ENCODE data around the gene SLC1A5.
"Not testable (repeated sequence)": the region's sequence is repeated elsewhere in the genome, so short reads cannot be mapped to it uniquely, and the experiment has no call there.

SLC1A5 gene

DNA sequence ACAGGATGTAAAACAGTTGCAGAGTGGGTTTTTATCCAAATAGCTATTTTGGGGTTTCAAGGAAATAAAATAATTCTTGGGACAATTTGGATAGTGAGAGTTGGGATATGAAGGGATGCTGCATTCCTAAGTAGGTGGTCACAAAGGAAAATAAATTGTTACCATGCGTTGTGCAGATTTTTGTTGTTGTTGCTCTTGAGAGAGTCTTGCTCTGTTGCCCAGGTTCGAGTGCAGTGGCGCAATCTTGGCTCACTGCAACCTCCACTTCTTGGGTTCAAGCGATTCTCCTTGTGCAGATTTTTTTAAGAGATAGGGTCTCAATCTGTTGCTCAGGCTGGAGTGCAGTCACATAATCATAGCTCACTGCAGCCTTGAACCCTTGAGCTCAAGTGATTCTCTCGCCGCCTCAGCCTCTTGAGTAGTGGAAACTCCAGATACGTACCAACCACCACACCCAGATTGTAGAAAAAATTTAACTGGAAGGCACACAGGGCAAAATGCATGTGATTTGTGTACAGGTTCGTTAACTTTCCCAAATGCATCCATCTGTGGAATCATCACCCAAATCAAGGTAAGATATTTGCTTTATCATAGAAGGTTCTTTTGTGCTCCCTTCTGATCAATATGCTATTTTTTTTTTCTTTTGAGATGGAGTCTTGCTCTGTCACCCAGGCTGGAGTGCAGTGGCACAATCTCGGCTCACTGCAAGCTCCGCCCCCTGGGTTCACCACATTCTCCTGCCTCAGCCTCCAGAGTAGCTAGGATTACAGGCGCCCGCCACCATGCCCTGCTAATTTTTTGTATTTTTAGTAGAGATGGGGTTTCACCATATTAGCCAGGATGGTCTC, 16.0 kb downstream of the SLC1A5 start:
- in situ Hi-C loops (cut with MboI; ENCODE audit: low sequenced_read_pairs), result no loop called here

DNA sequence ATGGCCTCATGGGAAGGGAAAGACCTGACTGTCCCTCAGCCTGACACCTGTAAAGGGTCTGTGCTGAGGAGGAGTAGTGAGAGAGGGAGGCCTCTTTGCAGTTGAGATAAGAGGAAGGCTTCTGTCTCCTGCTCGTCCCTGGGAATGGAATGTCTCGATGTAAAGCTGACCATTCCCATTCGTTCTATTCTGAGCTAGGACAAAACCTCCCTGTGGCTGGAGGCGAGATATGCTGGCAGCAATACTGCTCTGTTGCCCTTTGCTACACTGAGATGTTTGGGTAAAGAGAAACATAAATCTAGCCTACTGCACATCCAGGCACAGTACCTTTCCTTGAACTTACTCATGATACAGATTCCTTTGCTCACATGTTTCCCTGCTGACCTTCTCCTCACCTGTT, 19.6 kb downstream of the SLC1A5 start:
- in situ Hi-C loops (cut with MboI; ENCODE audit: low sequenced_read_pairs), result not testable (repeated sequence)

DNA sequence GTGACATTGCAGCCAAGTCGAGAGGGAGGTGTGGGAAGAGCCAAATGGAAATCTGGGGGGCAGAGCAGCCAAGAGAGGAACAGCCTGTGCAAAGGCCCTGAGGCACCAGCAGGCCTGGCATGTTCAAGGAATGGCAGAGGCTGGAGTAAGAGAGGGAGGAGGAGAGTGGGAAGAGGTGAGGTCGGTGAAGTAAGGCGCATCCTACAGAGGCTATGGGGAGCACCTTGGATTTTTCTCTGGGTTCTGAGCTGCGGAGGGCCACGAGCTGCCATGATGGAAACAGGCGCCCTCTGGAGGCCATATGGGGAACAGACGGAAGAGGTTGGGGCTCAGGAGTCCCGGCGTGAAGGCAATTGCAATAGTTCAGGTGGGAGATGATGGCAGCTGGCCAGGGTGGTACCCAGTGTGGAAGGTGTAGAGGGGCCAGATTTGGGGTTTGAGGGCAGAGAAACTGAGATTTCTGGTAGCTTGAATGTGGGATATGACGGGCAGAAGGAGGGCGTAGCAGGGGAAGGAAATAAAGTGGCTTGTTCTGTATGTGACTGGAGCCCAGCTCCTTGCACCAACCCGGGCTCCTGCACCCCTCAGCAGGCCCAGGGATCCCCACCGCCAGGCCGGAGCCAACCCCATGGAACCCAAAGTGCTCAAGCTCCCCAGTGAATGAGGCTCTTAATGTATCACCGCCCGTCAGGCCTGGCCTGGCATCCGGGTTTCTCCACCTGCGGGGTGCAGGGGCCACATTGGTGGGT, 21.7 kb downstream of the SLC1A5 start:
- in situ Hi-C loops (cut with MboI; ENCODE audit: low sequenced_read_pairs), result no loop called here

DNA sequence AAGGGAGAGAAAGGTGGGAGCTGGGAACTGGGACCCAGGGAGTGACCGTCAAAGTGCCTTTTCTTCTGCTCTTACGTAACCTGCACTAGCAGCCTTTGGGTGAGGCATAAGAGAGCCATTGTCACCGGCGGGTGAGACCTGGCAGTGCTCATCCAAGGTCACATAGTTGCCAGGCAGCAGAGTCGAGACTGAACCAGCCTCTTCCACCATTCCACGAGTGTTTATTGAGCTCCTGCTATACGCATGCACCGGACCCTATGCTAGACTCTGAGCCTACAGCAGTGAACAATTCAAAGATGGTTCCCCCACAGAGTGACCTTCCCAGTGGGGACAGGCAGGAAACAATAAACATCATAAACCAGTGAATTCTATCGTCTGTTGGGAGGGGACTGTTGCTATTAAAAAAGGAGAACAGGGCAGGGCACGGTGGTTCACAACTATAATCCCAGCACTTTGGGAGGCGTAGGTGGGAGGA, 23.5 kb downstream of the SLC1A5 start:
- in situ Hi-C loops (cut with MboI; ENCODE audit: low sequenced_read_pairs), result no loop called here

DNA sequence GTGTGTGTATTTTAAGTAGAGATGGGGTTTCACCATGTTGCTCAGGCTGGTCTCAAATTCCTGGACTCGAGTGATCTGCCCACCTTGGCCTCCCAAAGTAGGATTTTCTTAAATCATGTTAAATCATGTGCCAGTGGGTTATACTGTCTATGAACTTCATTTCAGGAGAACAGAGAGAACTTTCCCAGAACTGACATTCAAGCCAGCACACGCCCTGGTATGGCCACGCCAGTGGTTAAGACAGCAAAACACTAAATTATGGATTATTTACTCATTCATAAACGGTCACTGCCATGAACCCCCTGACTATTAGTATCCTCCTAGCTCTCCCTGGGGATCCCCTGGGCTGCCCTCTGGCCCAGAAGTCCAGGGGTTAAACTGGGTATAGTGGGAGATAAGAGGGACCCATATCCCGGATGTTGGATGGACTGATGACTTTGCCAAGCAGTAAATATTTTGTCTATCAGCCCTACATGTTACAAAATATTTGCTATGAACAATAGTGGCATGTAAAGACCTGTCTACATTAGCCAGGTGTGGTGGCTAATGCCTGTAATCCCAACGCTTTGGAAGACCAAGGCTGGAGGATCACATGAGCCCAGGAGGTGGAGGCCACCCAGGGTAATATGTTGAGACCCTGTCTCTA, 26.0 kb downstream of the SLC1A5 start:
- in situ Hi-C loops (cut with MboI; ENCODE audit: low sequenced_read_pairs), result no loop called here

DNA sequence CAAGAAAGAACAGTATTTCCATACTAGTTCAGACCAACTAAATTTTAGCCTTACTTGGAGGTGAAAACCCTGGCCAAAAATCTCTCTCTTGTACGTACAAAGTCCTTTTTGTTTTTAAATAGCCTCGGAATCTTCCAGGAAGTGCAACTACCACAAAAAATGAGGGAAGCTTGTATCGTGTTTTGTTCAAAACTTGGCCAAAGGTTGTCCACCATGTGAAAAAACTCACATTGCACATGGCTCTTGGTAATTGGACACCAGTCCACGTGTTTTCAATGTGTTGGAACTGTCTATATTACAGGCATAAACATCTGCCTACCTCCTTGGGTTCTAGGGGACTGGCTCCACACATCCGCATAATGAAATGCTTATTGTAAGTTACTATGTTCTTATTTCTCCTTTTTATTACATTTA, 27.0 kb downstream of the SLC1A5 start:
- in situ Hi-C loops (cut with MboI; ENCODE audit: low sequenced_read_pairs), result no loop called here

DNA sequence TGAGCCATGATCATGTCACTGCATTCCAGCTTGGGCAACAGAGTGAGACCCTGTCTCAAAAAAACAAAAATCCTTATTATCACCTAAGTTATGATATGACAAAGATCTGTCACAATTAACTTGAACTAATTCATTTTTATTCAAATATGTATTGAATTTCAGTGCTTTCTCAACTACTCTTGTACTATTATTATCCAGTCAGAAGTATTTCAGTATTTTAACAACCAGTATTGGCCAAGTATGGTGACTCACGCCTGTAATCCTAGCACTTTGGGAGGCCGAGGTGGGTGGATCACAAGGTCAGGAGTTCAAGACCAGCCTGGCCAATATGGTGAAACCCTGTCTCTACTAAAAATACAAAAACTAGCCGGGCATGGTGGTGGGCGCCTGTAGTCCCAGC, 27.5 kb downstream of the SLC1A5 start:
- in situ Hi-C loops (cut with MboI; ENCODE audit: low sequenced_read_pairs), result not testable (repeated sequence)

DNA sequence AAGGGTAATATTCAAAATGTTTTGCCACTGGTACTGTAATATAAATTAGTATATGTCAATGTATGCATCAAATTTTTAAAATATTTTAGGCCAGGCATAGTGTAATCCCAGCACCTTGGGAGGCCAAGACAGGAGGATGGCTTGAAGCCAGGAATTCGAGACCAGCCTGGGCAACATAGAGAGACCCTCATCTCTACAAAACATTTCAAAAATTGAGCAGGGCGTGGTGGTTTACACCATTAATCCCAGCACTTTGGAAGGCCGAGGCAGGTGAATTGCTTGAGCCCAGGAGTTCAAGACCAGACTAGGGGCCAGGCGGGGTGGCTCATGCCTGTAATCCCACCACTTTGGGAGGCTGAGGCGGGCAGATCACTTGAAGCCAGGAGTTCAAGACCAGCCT, 28.0 kb downstream of the SLC1A5 start:
- in situ Hi-C loops (cut with MboI; ENCODE audit: low sequenced_read_pairs), result no loop called here

DNA sequence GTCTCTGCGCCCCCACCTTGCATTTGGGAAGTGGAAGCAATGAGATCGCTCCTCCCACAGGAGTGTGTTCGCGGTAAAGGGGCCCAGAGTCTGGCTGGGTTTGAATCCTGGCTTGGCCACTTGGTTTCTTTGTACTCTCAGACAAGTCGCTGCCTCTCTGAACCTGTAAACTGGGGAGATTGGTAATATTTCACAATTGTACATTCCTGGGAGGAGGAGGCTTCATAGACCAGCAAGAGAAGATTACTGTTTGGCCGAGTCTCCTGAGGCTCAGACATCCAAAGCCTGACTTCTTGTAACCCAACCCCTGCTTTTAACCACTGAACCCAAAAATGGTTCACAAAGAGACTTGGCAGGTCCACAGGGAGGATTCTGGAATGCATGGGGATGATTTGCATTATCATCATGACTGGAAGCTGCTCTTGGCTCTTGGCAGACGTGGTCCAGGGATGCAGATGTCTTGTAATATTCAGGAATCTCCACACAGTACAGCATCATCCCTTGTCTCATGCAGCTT, 28.5 kb downstream of the SLC1A5 start:
- in situ Hi-C loops (cut with MboI; ENCODE audit: low sequenced_read_pairs), result no loop called here

DNA sequence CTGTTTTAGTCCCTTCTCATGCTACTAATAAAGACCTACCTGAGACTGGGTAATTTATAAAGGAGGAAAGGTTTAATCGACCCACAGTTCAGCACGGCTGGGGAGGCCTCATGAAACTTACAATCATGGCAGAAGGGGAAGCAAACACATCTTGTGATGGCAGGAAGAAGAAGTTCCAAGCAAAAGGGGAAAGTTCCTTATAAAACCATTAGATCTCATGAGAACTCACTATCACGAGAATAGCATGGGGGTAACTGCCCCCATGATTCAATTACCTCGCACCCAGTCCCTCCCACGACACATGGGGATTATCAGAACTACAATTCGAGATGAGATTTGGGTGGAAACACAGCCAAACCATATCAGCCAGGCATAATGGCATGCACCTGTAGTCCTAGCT, 29.2 kb downstream of the SLC1A5 start:
- in situ Hi-C loops (cut with MboI; ENCODE audit: low sequenced_read_pairs), result no loop called here

DNA sequence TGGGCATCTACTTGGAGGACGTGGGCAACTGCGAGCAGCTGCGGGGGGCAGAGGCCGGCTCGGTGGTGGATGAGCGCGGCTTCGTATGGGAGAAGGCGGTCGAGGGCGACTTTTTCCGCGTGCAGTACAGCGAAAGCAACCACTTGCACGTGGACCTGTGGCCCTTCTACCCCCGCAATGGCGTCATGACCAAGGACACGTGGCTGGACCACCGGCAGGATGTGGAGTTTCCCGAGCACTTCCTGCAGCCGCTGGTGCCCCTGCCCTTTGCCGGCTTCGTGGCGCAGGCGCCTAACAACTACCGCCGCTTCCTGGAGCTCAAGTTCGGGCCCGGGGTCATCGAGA, 31.9 kb downstream of the SLC1A5 start:
- in situ Hi-C loops (cut with MboI; ENCODE audit: low sequenced_read_pairs), result no loop called here

DNA sequence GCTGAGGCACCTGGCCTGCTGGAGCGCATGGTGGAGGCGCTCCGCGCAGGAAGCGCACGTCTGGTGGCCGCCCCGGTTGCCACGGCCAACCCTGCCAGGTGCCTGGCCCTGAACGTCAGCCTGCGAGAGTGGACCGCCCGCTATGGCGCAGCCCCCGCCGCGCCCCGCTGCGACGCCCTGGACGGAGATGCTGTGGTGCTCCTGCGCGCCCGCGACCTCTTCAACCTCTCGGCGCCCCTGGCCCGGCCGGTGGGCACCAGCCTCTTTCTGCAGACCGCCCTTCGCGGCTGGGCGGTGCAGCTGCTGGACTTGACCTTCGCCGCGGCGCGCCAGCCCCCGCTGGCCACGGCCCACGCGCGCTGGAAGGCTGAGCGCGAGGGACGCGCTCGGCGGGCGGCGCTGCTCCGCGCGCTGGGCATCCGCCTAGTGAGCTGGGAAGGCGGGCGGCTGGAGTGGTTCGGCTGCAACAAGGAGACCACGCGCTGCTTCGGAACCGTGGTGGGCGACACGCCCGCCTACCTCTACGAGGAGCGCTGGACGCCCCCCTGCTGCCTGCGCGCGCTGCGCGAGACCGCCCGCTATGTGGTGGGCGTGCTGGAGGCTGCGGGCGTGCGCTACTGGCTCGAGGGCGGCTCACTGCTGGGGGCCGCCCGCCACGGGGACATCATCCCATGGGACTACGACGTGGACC, 32.4 kb downstream of the SLC1A5 start:
- in situ Hi-C loops (cut with MboI; ENCODE audit: low sequenced_read_pairs), result no loop called here

DNA sequence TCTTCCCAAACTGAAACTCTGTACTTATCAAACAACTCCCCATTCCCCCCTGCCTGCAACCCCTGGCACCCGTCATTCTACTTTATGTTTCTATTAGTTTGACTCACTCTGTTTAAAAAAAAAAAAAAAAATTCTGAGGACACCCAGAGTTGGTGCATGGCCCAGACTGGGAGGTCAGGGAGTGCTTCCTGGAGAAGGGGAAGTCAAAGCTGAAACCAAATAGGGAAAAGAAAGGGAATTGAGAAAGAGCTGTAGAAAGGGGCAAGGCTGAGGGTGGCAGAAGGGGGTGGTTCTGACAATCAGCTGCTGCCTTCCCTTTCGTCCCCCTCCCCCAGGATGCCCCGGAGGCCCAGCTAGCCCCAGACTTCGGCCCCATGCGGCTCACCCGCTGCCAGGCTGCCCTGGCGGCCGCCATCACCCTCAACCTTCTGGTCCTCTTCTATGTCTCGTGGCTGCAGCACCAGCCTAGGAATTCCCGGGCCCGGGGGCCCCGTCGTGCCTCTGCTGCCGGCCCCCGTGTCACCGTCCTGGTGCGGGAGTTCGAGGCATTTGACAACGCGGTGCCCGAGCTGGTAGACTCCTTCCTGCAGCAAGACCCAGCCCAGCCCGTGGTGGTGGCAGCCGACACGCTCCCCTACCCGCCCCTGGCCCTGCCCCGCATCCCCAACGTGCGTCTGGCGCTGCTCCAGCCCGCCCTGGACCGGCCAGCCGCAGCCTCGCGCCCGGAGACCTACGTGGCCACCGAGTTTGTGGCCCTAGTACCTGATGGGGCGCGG, 33.1 kb downstream of the SLC1A5 start:
- in situ Hi-C loops (cut with MboI; ENCODE audit: low sequenced_read_pairs), result no loop called here

DNA sequence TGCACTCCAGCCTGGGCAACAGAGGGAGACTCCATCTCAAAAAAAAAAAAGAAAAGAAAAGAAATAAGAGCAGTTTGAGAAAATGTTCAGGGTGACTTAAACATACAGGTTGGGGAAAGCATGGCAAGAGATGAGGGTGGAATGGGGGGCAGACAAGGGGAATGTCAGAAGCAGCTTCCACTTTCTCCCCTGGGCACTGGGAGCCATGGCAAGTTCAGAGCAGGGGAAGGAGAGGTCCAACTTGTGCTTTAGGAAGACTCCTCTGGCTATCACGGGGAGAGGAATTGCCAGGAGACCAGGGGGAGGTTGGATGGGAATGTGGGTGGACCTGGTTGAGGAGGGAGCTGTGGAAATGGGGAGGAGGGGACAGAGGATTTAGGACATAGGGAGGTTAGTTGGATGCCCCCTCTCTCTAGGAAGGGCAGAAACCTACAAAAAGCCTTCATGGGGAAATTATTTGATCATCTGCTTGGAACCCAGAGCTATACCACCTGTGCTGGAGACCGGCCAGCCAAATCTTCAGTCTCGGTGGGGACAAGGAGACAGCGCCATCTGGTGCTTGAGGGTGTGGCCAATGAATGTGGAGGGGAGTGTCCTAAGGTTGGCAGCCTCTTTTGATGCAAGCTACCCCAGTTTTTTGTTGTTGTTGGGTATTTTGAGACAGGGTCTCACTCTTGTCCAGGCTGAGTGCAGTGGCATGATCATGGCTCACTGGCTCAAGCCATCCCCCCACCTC, 34.8 kb downstream of the SLC1A5 start:
- in situ Hi-C loops (cut with MboI; ENCODE audit: low sequenced_read_pairs), result no loop called here

DNA sequence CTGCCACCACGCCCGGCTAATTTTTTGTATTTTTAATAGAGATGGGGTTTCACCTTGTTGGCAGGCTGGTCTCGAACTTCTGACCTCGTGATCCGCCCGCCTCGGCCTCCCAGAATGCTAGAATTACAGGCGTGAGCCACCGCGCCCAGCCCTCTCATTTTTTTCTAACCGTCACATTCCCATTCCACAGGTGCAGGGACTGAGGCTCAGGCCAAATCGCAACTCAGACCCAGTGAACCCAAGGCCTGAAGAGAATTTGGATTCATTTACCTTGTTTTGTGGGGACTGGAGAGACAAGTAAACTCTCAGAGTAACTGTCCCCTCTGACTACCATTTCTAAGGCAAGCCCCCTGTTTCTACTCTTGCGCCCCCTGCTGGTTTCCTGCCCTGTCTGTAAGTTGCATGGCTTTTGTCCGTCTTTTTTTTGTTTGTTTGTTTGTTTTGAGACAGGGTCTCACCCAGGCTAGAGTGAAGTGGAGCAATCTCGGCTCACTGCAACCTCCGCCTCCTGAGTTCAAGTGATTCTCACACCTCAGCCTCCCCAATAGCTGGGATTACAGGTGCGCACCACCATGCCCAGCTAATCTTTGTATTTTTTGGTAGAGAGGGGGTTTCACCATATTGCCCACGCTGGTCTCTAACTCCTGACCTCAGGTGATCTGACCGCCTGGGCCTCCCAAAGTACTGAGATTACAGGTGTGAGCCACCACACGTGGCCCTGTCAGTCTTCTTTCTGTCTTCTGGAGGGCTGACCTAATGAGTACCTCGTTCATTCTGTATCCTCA, 39.9 kb downstream of the SLC1A5 start:
- in situ Hi-C loops (cut with MboI; ENCODE audit: low sequenced_read_pairs), result no loop called here

DNA sequence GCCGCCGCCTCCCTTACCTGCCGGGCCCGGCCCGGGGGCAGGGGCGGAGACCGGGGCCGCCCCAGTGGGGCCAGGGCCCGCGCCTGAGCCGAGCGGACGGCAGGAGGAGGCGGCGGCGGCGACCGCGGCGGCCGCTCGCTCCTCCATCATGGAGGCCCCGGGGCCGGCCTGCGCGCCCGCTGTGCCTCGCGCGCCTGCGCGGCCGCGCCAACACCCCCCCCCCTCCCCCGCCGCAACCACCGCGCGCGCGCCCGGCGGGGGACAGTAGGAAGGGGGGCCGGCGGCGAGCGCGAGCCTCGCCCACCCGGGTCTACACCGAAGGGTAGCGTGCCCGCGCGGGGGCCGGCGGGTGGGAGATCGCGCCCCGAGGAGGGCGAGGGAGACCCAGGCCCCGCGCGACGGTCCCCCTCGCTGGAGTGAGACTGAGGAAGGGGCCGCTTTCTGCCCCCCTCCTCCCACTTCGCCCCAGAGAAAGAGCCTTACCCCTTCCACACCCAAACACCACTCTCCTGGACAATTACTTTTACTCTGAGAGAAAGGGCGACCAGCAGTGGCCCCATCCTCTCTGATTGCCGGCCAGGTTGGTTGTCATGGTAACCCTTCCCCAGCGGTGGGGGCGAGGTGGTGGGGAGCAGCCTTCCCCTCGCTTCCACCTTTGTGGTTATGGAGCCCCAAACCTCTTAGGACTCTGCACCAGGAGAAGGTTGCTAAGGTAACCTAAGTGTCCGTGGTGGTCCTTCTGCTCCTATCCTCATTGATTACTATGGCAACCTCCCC, 41.9 kb downstream of the SLC1A5 start, which contains the start of gene STRN4:
Gene STRN4 (minus strand): TSS at position 170 of the 777 bp plus-strand sequence. CDS start 20 bp downstream, at position 150.
- in situ Hi-C loops (cut with MboI; ENCODE audit: low sequenced_read_pairs), result no loop called here

DNA sequence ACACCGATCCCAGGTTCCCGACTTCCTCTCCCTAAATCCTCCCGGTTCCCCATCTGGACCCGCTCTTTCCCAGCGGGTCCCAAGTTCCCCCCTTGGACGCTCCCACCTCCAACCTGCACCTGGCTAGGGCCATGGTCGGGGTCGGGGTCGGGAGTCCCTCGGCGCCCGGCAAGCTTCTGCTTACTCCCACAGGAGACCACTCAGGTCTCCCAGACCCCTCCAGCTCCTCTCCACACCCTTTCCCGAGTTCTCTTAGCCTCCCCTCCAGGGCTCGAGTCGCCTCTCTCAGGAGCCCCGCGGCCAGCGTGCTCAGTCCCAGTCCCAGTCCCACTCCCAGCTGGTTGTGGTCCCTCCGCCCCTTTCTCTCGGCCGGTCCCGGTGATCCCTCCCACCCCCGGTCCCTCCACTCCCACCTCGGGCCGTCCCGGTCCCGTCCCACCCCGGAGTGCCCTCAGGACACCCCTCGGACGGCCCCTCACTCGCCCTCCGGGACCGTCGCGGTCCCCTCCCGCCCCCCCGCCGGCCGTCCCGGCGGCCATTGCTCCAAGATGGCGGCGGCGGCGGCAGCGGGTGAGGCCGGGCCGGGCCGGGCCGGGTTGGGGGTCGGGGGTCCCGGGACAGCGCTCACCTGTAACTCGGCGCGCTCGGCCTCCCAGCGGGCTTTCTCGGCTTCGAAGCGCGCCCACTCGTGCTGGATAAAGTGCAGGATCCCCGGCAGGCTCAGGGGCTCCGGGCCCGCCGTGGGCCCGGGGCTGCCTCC, 42.7 kb downstream of the SLC1A5 start, which contains the start of gene FKRP:
Gene FKRP (plus strand): TSS at position 537 of the 760 bp plus-strand sequence. CDS start 9,394 bp downstream, outside the sequence.
- in situ Hi-C loops (cut with MboI; ENCODE audit: low sequenced_read_pairs), result no loop called here

Data from hTERT RPE-1 (cell line).